Lower leg skin (tissue), 3 donors: ENCODE results near the gene APBA2.

Experiments
- CTCF ChIP-seq, 3 donors: fragments of 450-650 bp; IDR thresholded peaks; one replicate each; pipeline ENCODE4 v1.5.1; 2016; ENCODE audit warnings: antibody characterized with exemption in 3 of 3, mild to moderate bottlenecking in 3 of 3, moderate library complexity in 2 of 3
- POLR2A ChIP-seq, 2 donors: fragments of 450-650 bp; IDR thresholded peaks; one replicate each; pipeline ENCODE4 v1.6.1; 2016 to 2017; ENCODE audit warnings: antibody characterized with exemption in 2 of 2, mild to moderate bottlenecking in 1 of 2, moderate library complexity in 1 of 2

- TF ChIP-seq CTCF (IDR thresholded peaks at IDR 0.05) (no peak), POLR2A (IDR thresholded peaks at IDR 0.05) (no peak)
These were observed 211.4 kb downstream of the APBA2 start for GRCh38 chr15:29097168-29097567.
